ENCODE measurements around the gene SARS2. TPM values are rescaled to one million over a fixed set of nuclear protein-coding genes. Genes with fewer than 3 reads are reported as not detected.

Gene SARS2
- total and polyA plus RNA-seq, 4 donors, result 15.9 to 19.2 (median 17.1) TPM

DNA sequence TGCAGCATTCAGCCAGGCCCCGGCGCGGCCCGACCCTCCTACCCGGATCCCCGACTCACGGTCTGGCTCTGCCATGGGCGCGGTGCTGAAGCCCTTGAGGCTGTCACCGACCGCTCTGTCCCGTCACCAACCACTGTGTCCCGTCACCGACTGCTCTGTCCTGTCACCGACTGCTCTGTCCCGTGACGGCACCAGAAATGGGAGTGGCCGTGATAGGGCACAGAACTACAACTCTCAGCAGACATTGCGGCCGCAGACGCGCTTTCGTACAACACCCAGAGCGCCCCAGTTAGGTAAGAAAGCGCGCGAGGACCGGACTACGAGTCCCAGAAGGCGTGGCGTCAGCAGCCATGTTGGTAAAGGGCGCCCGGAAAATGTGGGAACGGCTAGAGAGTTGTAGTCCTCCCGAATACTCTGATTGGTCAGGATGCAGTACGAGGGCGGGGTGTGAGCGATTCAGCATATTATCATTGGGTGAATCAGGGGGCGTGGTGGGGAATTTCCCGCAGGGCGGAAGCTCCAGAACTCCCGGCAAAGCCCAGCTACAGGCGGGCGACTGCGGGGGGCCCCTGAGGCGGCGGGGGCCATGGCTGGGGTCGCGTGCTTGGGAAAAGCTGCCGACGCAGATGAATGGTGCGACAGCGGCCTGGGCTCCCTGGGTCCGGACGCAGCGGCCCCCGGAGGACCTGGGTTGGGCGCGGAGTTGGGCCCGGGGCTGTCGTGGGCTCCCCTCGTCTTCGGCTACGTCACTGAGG lies 30.9 kb downstream of the SARS2 start, which contains the start of the genes NFKBIB and SIRT2 (continued):
- TF ChIP-seq YY1 (IDR thresholded peaks at IDR 0.05) (peak; percentile 100), TAF1 (conservative IDR thresholded peaks at IDR 0.05) (peak; percentile 86)

DNA sequence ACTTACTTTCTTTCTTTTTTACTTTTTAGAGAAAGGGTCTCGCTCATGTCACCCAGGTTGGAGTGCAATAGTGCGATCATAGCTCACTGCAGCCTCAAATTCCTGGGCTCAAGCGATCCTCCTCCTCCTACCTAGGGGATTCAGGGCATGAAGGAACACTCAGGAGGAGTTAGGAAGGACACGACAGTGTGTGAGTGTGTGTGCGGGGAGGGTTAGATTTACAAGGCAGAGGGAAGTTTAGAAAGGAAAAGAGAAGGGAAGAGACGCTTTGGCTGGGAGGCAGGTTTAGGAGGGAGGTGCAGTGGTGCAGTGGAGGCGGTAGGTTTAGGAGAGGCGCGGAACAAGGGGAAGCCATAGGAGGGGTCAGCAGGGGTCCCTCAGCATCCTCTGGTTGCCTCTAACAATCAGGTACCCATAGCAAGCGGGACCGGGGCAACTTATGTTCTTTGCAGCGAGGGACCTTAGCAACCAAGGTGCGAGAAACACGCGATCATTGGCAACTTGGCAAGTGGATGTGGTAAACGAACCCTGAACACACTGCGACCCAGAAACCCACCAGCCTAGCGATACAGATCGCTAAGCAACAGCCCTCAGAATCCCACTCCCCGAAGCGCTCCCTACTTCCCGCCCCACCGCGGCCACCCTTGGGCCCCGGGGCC lies 31.6 kb downstream of the SARS2 start:
- WGBS, result 10% methylated on average over 25 of the region's 25 CpGs
- H3K36me3 ChIP-seq (ENCODE audit: control insufficient read depth in 4 of 4, insufficient read depth in 3 of 4, low read depth in 1 of 4, low read length in 3 of 4), result no peaks in the 10 kb centered on the region
- peaks cover 4 to 33% (median 15%) of the 10 kb centered on the region in 4 donors for H3K4me1 ChIP-seq (ENCODE audit: control insufficient read depth in 4 of 4, insufficient read depth in 4 of 4, low read length in 3 of 4)
- H3K9ac ChIP-seq (ENCODE audit: low read depth in 1 of 2, low read length in 2 of 2), result peak overlapping the region; percentile 77 to 91
- DNase-seq (ENCODE audit: low spot score), result no peak
- H3K9me3 ChIP-seq (ENCODE audit: control insufficient read depth in 4 of 4, low read length in 3 of 4), result no peaks in the 10 kb centered on the region
- no peaks in the 10 kb centered on the region for H3K27me3 ChIP-seq (ENCODE audit: control insufficient read depth in 4 of 4, insufficient read depth in 4 of 4, low read length in 3 of 4)
- peak overlapping the region; percentile 79 to 83 for H3K27ac ChIP-seq (ENCODE audit: low read depth in 1 of 2, low read length in 2 of 2)
- H3K4me3 ChIP-seq (ENCODE audit: low read depth in 1 of 3, low read length in 3 of 3), result peak overlapping the region; percentile 67 to 88 (median 86)
- TF ChIP-seq HNF4G (IDR thresholded peaks at IDR 0.05), result no peak
- TF ChIP-seq, protein P1, sequence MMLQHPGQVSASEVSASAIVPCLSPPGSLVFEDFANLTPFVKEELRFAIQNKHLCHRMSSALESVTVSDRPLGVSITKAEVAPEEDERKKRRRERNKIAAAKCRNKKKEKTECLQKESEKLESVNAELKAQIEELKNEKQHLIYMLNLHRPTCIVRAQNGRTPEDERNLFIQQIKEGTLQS (IDR thresholded peaks at IDR 0.05), result no peak
- no peak for TF ChIP-seq ZBTB33 (IDR thresholded peaks at IDR 0.05)
- no peak for TF ChIP-seq GABPA (IDR thresholded peaks at IDR 0.05 in 1 of 2, conservative IDR thresholded peaks at IDR 0.05 in 1 of 2)
- TF ChIP-seq TAF1 (conservative IDR thresholded peaks at IDR 0.05), result no peak
- TF ChIP-seq MAX (IDR thresholded peaks at IDR 0.05), result no peak
- TF ChIP-seq EGR1 (IDR thresholded peaks at IDR 0.05; ENCODE audit: low read depth in 2 of 2), result no peak
- TF ChIP-seq NR2F2 (IDR thresholded peaks at IDR 0.05), result no peak
- no peak for TF ChIP-seq RXRA (IDR thresholded peaks at IDR 0.05)
- TF ChIP-seq CTCF (IDR thresholded peaks at IDR 0.05; ENCODE audit: low read depth, low read length, missing input control), result no peak
- no peak for TF ChIP-seq FOXA2 (IDR thresholded peaks at IDR 0.05)
- no peak for TF ChIP-seq YY1 (IDR thresholded peaks at IDR 0.05)
- TF ChIP-seq SP1 (IDR thresholded peaks at IDR 0.05), result no peak

DNA sequence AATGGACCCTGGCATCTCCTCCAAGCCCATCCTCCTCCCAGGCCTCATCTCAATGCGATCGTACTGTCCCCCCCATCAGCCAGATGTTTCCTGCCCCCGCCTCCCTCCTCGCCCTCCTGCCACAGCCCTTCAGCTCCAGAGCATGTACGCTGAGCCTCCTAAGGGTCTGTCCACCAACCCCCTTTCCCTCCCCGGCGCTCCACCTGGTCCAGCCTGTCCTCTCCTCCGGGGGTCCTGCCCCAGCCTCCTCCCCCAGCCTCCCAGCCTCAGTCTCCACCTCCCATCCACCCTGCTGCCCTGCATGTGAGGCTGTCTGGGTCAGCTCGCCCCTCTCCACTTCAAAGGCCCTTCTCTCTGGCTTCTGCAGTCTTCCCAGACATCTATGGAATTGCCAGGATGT lies 35.6 kb downstream of the SARS2 start:
- DNase-seq (ENCODE audit: low spot score), result no peak
- TF ChIP-seq RXRA (IDR thresholded peaks at IDR 0.05), result no peak
- no peak for TF ChIP-seq RAD21 (IDR thresholded peaks at IDR 0.05)
- TF ChIP-seq SP1 (IDR thresholded peaks at IDR 0.05), result no peak
- Histone ChIP-seq H3K4me3 (ENCODE audit: low read depth in 1 of 3, low read length in 3 of 3) (no peak overlapping the region), H3K36me3 (ENCODE audit: control insufficient read depth in 4 of 4, insufficient read depth in 3 of 4, low read depth in 1 of 4, low read length in 3 of 4) (peaks cover 0 to 6% (median 4%) of the 10 kb centered on the region in 4 donors), H3K9me3 (ENCODE audit: control insufficient read depth in 4 of 4, low read length in 3 of 4) (no peaks in the 10 kb centered on the region), H3K27ac (ENCODE audit: low read depth in 1 of 2, low read length in 2 of 2) (no peak overlapping the region), H3K9ac (ENCODE audit: low read depth in 1 of 2, low read length in 2 of 2) (no peak overlapping the region), H3K27me3 (ENCODE audit: control insufficient read depth in 4 of 4, insufficient read depth in 4 of 4, low read length in 3 of 4) (no peaks in the 10 kb centered on the region), H3K4me1 (ENCODE audit: control insufficient read depth in 4 of 4, insufficient read depth in 4 of 4, low read length in 3 of 4) (peaks cover 4 to 16% (median 10%) of the 10 kb centered on the region in 4 donors)
- WGBS, result 74% methylated on average over 9 of the region's 9 CpGs
